SK-N-MC (cell line): ENCODE measurements around the gene ZNF516.

Experiments used
- DNase-seq: peaks from one replicate; pipeline ENCODE4 v3.0.0-alpha.2; 2011; ENCODE audit warnings: low read depth, low spot score
- H3K27ac ChIP-seq: fragments of 200-600 bp; sonication (generic); 2 replicates; pipeline ENCODE4 v1.5.1; 2016; ENCODE audit warnings: mixed run types
- H3K36me3 ChIP-seq: fragments of 200-600 bp; sonication (generic); 2 replicates; pipeline ENCODE4 v1.6.1; 2017; ENCODE audit warnings: antibody characterized with exemption, low read length, mixed read lengths; ENCODE audit not compliant: insufficient read depth
- H3K4me3 ChIP-seq: fragments of 200-600 bp; sonication (generic); 2 replicates; pipeline ENCODE4 v1.5.1; 2016
- H3K9ac ChIP-seq: fragments of 200-600 bp; sonication (generic); 2 replicates; pipeline ENCODE4 v1.8.0; 2017; ENCODE audit warnings: mixed run types, mixed read lengths; ENCODE audit not compliant: insufficient read length
- H3K9me3 ChIP-seq: fragments of 200-600 bp; sonication (generic); 2 replicates; pipeline ENCODE4 v1.6.1; 2017; ENCODE audit warnings: low read depth, mild to moderate bottlenecking, antibody characterized with exemption, low read length, moderate library complexity, mixed read lengths
- EZH2 ChIP-seq: fragments of 200-600 bp; sonication (generic); IDR thresholded peaks from one replicate; pipeline ENCODE4 v1.6.1; 2017; ENCODE audit warnings: antibody characterized with exemption
- FOXP2 ChIP-seq: optimal IDR thresholded peaks from 2 replicates; pipeline ENCODE3; 2011; ENCODE audit warnings: mild to moderate bottlenecking, moderate library complexity; ENCODE audit not compliant: insufficient read depth; ENCODE audit errors: extremely low read length, control extremely low read depth
- POLR2AphosphoS5 ChIP-seq: IDR thresholded peaks from 2 replicates; pipeline ENCODE4 v1.6.1; 2012; ENCODE audit warnings: mild to moderate bottlenecking, low read depth, low read length, borderline replicate concordance

Gene ZNF516

GRCh38 chr18:76420898-76421684 lies 74.0 kb downstream of the ZNF516 start:
- DNase-seq, result no peak

GRCh38 chr18:76419811-76420210 lies 75.2 kb downstream of the ZNF516 start:
- no peak overlapping the region for H3K27ac ChIP-seq
- DNase-seq, result no peak
- no peak overlapping the region for H3K4me3 ChIP-seq
- H3K9me3 ChIP-seq, result no peaks in the 10 kb centered on the region
- TF ChIP-seq EZH2, result no peak
- H3K9ac ChIP-seq, result no peak overlapping the region
- H3K36me3 ChIP-seq, result no peaks in the 10 kb centered on the region

More at GRCh38 chr18:76420898-76421684, 74.0 kb downstream of the ZNF516 start:
- Histone ChIP-seq H3K27ac (no peak overlapping the region), H3K36me3 (no peaks in the 10 kb centered on the region), H3K4me3 (no peak overlapping the region), H3K9ac (no peak overlapping the region), H3K9me3 (no peaks in the 10 kb centered on the region)
- TF ChIP-seq FOXP2 (no peak), POLR2AphosphoS5 (no peak), EZH2 (no peak)

DNA sequence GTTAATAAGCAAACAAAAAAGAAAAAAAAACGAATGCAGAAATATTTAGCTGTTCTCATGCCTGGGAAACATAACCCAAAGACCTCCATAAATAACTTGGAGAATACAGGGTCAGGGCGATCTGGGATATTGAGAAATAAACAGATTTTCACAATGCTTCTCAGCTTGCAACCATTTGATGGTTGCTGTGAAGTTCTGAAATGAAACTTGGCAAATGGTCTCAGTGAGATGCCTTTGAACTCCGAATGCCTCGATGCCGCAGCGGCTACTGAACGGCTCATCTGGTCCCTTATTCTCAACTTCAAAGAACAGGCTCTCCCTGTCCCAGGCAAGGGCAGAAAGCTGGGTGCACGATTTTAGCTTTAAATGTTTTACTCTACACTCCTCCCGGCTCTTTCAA lies 78.1 kb downstream of the ZNF516 start:
- Histone ChIP-seq H3K4me3 (no peak overlapping the region), H3K9me3 (no peaks in the 10 kb centered on the region), H3K27ac (no peak overlapping the region), H3K9ac (no peak overlapping the region), H3K36me3 (no peaks in the 10 kb centered on the region)
- TF ChIP-seq POLR2AphosphoS5 (no peak), EZH2 (no peak)
- no peak for DNase-seq

DNA sequence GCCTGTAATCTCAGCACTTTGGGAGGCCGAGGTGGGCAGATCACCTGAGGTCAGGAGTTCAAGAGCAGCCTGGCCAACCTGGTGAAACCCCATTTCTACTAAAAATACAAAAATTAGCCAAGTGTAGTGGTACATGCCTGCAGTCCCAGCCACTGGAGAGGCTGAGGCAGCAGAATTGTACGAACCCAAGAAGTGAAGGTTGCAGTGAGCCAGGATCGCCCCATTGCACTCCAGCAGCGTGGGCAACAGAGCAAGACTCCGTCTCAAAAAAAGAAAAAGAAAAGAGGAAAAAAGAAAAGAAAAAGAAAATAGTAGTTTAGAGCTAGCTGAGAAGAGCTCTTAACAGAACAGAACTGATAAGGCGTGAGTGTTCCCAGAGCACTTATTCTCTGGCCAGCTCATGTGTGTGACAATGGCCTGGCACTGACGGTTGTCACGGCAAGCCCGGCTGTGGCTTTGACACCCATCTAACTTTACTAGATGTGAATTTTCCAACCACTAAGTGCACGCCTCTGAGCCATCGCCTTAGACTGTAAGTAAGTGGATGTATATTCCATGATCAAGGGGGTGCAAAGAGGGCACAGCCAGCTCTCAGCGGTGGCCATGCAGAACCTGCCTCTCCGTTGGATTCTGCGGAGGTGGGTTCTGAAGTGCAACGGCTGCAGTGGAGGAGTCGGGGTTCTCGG lies 80.0 kb downstream of the ZNF516 start:
- TF ChIP-seq EZH2, result no peak
- TF ChIP-seq FOXP2, result no peak
- TF ChIP-seq POLR2AphosphoS5, result no peak
- H3K9me3 ChIP-seq, result no peaks in the 10 kb centered on the region
- no peak overlapping the region for H3K4me3 ChIP-seq
- peaks cover 4% of the 10 kb centered on the region; the same call in 1 of the 2 replicates for H3K36me3 ChIP-seq
- no peak overlapping the region for H3K9ac ChIP-seq
- H3K27ac ChIP-seq, result no peak overlapping the region
- DNase-seq, result no peak

DNA sequence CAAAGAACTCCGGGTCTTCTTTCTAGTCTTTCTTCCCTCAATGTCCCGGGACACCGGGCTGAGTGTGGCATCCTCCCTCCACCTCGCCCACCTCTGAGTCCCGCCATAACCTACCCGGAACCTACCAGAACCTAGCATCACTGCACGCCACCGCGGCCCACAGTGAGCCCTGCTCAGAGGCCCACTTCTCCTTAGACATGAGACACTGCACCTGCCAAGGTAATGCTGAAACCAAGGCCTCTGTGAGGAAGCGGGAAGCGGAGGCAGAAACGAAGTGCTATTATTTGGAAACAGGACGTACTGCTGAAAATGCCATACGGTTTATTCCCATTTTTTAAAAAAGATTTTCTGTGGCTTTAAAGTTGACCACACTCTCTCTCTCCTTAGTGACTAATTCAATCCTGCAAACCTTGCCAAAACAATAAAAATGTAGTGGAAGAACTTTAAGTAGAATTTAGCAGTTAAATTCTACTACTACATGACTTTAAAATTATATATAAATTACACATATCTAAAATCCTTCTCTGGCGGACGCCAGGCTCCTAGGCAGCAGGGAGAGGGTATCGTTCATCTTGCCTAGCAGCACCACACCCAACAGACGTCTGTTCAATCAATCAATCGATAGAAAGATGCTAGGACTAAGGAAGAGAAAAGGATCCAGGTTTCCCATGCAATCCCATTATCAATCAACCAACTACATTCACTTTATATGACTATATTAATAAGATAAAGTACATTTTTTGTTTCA lies 82.0 kb downstream of the ZNF516 start:
- TF ChIP-seq POLR2AphosphoS5, result no peak
- TF ChIP-seq FOXP2, result no peak
- TF ChIP-seq EZH2, result no peak
- H3K36me3 ChIP-seq, result peaks cover 4% of the 10 kb centered on the region; the same call in 1 of the 2 replicates
- H3K9me3 ChIP-seq, result no peaks in the 10 kb centered on the region
- H3K27ac ChIP-seq, result no peak overlapping the region
- no peak overlapping the region for H3K4me3 ChIP-seq
- H3K9ac ChIP-seq, result no peak overlapping the region
- DNase-seq, result no peak

GRCh38 chr18:76412010-76412817 lies 82.8 kb downstream of the ZNF516 start:
- Histone ChIP-seq H3K27ac (no peak overlapping the region), H3K9ac (no peak overlapping the region), H3K4me3 (no peak overlapping the region), H3K36me3 (peaks cover 4% of the 10 kb centered on the region; the same call in 1 of the 2 replicates), H3K9me3 (no peaks in the 10 kb centered on the region)
- no peak for DNase-seq
- TF ChIP-seq FOXP2, result no peak
- no peak for TF ChIP-seq POLR2AphosphoS5
- TF ChIP-seq EZH2, result no peak

GRCh38 chr18:76410660-76411417 lies 84.2 kb downstream of the ZNF516 start:
- DNase-seq, result no peak
- no peak overlapping the region for H3K4me3 ChIP-seq
- H3K27ac ChIP-seq, result no peak overlapping the region
- peaks cover 4% of the 10 kb centered on the region; the same call in 1 of the 2 replicates for H3K36me3 ChIP-seq
- H3K9me3 ChIP-seq, result no peaks in the 10 kb centered on the region
- no peak for TF ChIP-seq EZH2
- TF ChIP-seq POLR2AphosphoS5, result no peak
- no peak for TF ChIP-seq FOXP2
- H3K9ac ChIP-seq, result no peak overlapping the region
